ENCODE measurements around the gene GNG2. TPM values are rescaled to one million over a fixed set of nuclear protein-coding genes. Genes with fewer than 3 reads are reported as not detected.

GNG2 gene
- total RNA-seq, 2 donors from 2014 or later = 6.2 to 6.6 TPM

- intact Hi-C loops (cut with DNase I) = no loop called here
- 54 to 66% methylated on average over 2 of the region's 2 CpGs for WGBS, 2 donors
- no peaks in the 10 kb centered on the region for H3K27me3 ChIP-seq
- no peak overlapping the region for H3K27ac ChIP-seq
- H3K36me3 ChIP-seq (replicated peaks in 1 of 2; ENCODE audit: insufficient read depth in 1 of 2, low read depth in 2 of 2) = no peaks in the 10 kb centered on the region
- no peaks in the 10 kb centered on the region for H3K9me3 ChIP-seq
- no peak for ATAC-seq
- TF ChIP-seq POLR2A (IDR thresholded peaks at IDR 0.05) (no peak), CTCF (IDR thresholded peaks at IDR 0.05) (no peak)
- no peak overlapping the region for H3K4me3 ChIP-seq
- DNase-seq = no peak
- no peaks in the 10 kb centered on the region for H3K4me1 ChIP-seq
Measured at GRCh38 chr14:51881636-51882035, 21.2 kb downstream of the GNG2 start.

- Histone ChIP-seq H3K36me3 (replicated peaks in 1 of 2; ENCODE audit: insufficient read depth in 1 of 2, low read depth in 2 of 2) (no peaks in the 10 kb centered on the region), H3K4me3 (no peak overlapping the region), H3K27ac (no peak overlapping the region), H3K27me3 (no peaks in the 10 kb centered on the region), H3K9me3 (no peaks in the 10 kb centered on the region), H3K4me1 (no peaks in the 10 kb centered on the region)
- WGBS, 2 donors = 56 to 65% methylated on average over 2 of the region's 2 CpGs
- ATAC-seq (no peak), DNase-seq (no peak)
- intact Hi-C loops (cut with DNase I) = no loop called here
- TF ChIP-seq CTCF (IDR thresholded peaks at IDR 0.05) = no peak
- TF ChIP-seq POLR2A (IDR thresholded peaks at IDR 0.05) = no peak
Measured at GRCh38 chr14:51883232-51883631, 22.8 kb downstream of the GNG2 start.

GRCh38 chr14:51884086-51884927 is 23.9 kb downstream of the GNG2 start:
- TF ChIP-seq POLR2A (IDR thresholded peaks at IDR 0.05) (no peak), CTCF (IDR thresholded peaks at IDR 0.05) (no peak)
- intact Hi-C loops (cut with DNase I) = no loop called here
- WGBS, 2 donors = 37 to 49% methylated on average over 7 of the region's 7 CpGs
- DNase-seq (peak in 1 of 4 donors; percentile 14), ATAC-seq (no peak)
- no peaks in the 10 kb centered on the region for H3K27me3 ChIP-seq
- no peak overlapping the region for H3K4me3 ChIP-seq
- H3K4me1 ChIP-seq = no peaks in the 10 kb centered on the region
- H3K27ac ChIP-seq = peak overlapping the region in 1 of 4 donors; percentile 12
- H3K9me3 ChIP-seq = no peaks in the 10 kb centered on the region
- H3K36me3 ChIP-seq (replicated peaks in 1 of 2; ENCODE audit: insufficient read depth in 1 of 2, low read depth in 2 of 2) = no peaks in the 10 kb centered on the region

GRCh38 chr14:51889851-51890250 is 29.4 kb downstream of the GNG2 start:
- WGBS, 2 donors = 44 to 56% methylated on average over 2 of the region's 2 CpGs
- DNase-seq = no peak
- intact Hi-C loops (cut with DNase I) = no loop called here
- Histone ChIP-seq H3K27ac (no peak overlapping the region), H3K27me3 (no peaks in the 10 kb centered on the region), H3K9me3 (no peaks in the 10 kb centered on the region), H3K4me1 (no peaks in the 10 kb centered on the region), H3K4me3 (no peak overlapping the region), H3K36me3 (replicated peaks in 1 of 2; ENCODE audit: insufficient read depth in 1 of 2, low read depth in 2 of 2) (no peaks in the 10 kb centered on the region)
- TF ChIP-seq POLR2A (IDR thresholded peaks at IDR 0.05) (no peak), CTCF (IDR thresholded peaks at IDR 0.05) (no peak)
- no peak for ATAC-seq

- Histone ChIP-seq H3K27me3 (no peaks in the 10 kb centered on the region), H3K27ac (no peak overlapping the region), H3K9me3 (no peaks in the 10 kb centered on the region), H3K4me1 (no peaks in the 10 kb centered on the region), H3K36me3 (replicated peaks in 1 of 2; ENCODE audit: insufficient read depth in 1 of 2, low read depth in 2 of 2) (no peaks in the 10 kb centered on the region), H3K4me3 (no peak overlapping the region)
- WGBS, 2 donors = 60 to 72% methylated on average over 3 of the region's 3 CpGs
- no peak for TF ChIP-seq POLR2A (IDR thresholded peaks at IDR 0.05)
- TF ChIP-seq CTCF (IDR thresholded peaks at IDR 0.05) = no peak
- no peak for ATAC-seq
- DNase-seq = no peak
- intact Hi-C loops (cut with DNase I) = no loop called here
Measured at GRCh38 chr14:51894250-51894649, 33.8 kb downstream of the GNG2 start.

Measured in body of pancreas (tissue), 4 donors.